ENCODE results near the gene RAP1A.

The RAP1A gene

GRCh38 chr1:111619635-111620440, at the start of gene RAP1A:
TSS of gene RAP1A (plus strand) at chr1:111619789. CDS start at chr1:111691361, 71,572 bp downstream.
- peak; percentile 88 for DNase-seq

- no peak for DNase-seq
These were observed 49.7 kb upstream of the RAP1A start for GRCh38 chr1:111569913-111570312.

- DNase-seq: peak; percentile 74
These were observed 48.8 kb upstream of the RAP1A start for GRCh38 chr1:111570781-111571181.

GRCh38 chr1:111571239-111571638, 48.4 kb upstream of the RAP1A start:
- DNase-seq: no peak

- no peak for DNase-seq
These were observed 47.6 kb upstream of the RAP1A start for GRCh38 chr1:111571987-111572386.

- peak; percentile 85 for DNase-seq
These were observed 43.0 kb upstream of the RAP1A start for GRCh38 chr1:111576547-111576946.

- DNase-seq: no peak
These were observed 41.8 kb upstream of the RAP1A start for GRCh38 chr1:111577814-111578213.

- no peak for DNase-seq
These were observed 38.4 kb upstream of the RAP1A start for GRCh38 chr1:111581166-111581565.

- no peak for DNase-seq
These were observed 37.6 kb upstream of the RAP1A start for GRCh38 chr1:111582016-111582415.

- no peak for DNase-seq
These were observed 36.7 kb upstream of the RAP1A start for GRCh38 chr1:111582644-111583618.

GRCh38 chr1:111585447-111586086, 34.0 kb upstream of the RAP1A start:
- no peak for DNase-seq

GRCh38 chr1:111586112-111586511, 33.5 kb upstream of the RAP1A start:
- DNase-seq: no peak

GRCh38 chr1:111587509-111588174, 31.9 kb upstream of the RAP1A start:
- DNase-seq: no peak

GRCh38 chr1:111591937-111592336, 27.7 kb upstream of the RAP1A start:
- no peak for DNase-seq

GRCh38 chr1:111592389-111593361, 26.9 kb upstream of the RAP1A start:
- DNase-seq: peak; percentile 86

- DNase-seq: no peak
These were observed 25.9 kb upstream of the RAP1A start for GRCh38 chr1:111593403-111594305.

- DNase-seq: no peak
These were observed 25.3 kb upstream of the RAP1A start for GRCh38 chr1:111594306-111594693.

- no peak for DNase-seq
These were observed 23.8 kb upstream of the RAP1A start for GRCh38 chr1:111595807-111596206.

- DNase-seq: no peak
These were observed 23.1 kb upstream of the RAP1A start for GRCh38 chr1:111596499-111596898.

- no peak for DNase-seq
These were observed 22.2 kb upstream of the RAP1A start for GRCh38 chr1:111597426-111597825.

All from hematopoietic multipotent progenitor cell treated with erythropoietin and hydrocortisone succinate and interleukin-3 and kit ligand, for 8 days (in vitro differentiated cells).